ENCODE results near the gene HOXB9. TPM values are rescaled to one million over a fixed set of nuclear protein-coding genes. Genes with fewer than 3 reads are reported as not detected.

Gene HOXB9
- total RNA-seq, 1 donor from 2014 or later: not detected

- TF ChIP-seq CTCF (IDR thresholded peaks at IDR 0.05): no peak
- H3K4me1 ChIP-seq: peaks cover 8 to 20% of the 10 kb centered on the region in 2 donors
- H3K36me3 ChIP-seq: no peaks in the 10 kb centered on the region
- no peak for DNase-seq (ENCODE audit: low spot score in 2 of 2)
- intact Hi-C loops (cut with DNase I): no loop called here
- H3K27me3 ChIP-seq: peaks cover under 1% of the 10 kb centered on the region
- H3K27ac ChIP-seq: no peak overlapping the region
- H3K4me3 ChIP-seq: no peak overlapping the region
- no peaks in the 10 kb centered on the region for H3K9me3 ChIP-seq
Measured at GRCh38 chr17:48608494-48608834, 17.7 kb downstream of the HOXB9 start.

- H3K27ac ChIP-seq: no peak overlapping the region
- H3K4me3 ChIP-seq: no peak overlapping the region
Measured at GRCh38 chr17:48606892-48607614, 19.1 kb downstream of the HOXB9 start.

GRCh38 chr17:48605991-48606891 is 19.9 kb downstream of the HOXB9 start:
- Histone ChIP-seq H3K4me1 (peaks cover 3 to 14% of the 10 kb centered on the region in 2 donors), H3K4me3 (no peak overlapping the region), H3K36me3 (no peaks in the 10 kb centered on the region), H3K27me3 (no peaks in the 10 kb centered on the region), H3K9me3 (no peaks in the 10 kb centered on the region), H3K27ac (no peak overlapping the region)
- DNase-seq (ENCODE audit: low spot score in 2 of 2): no peak
- TF ChIP-seq CTCF (IDR thresholded peaks at IDR 0.05): no peak
- intact Hi-C loops (cut with DNase I): no loop called here

More at GRCh38 chr17:48606892-48607614, 19.1 kb downstream of the HOXB9 start:
- no peak for DNase-seq (ENCODE audit: low spot score in 2 of 2)
- no peaks in the 10 kb centered on the region for H3K9me3 ChIP-seq
- no peak for TF ChIP-seq CTCF (IDR thresholded peaks at IDR 0.05)
- H3K27me3 ChIP-seq: no peaks in the 10 kb centered on the region
- peaks cover 6 to 21% of the 10 kb centered on the region in 2 donors for H3K4me1 ChIP-seq
- intact Hi-C loops (cut with DNase I): no loop called here
- H3K36me3 ChIP-seq: no peaks in the 10 kb centered on the region

GRCh38 chr17:48605409-48605919 is 20.7 kb downstream of the HOXB9 start:
- intact Hi-C loops (cut with DNase I): no loop called here
- H3K27me3 ChIP-seq: no peaks in the 10 kb centered on the region

More at GRCh38 chr17:48605409-48605919, 20.7 kb downstream of the HOXB9 start:
- no peak for DNase-seq (ENCODE audit: low spot score in 2 of 2)
- peaks cover 3 to 14% of the 10 kb centered on the region in 2 donors for H3K4me1 ChIP-seq
- TF ChIP-seq CTCF (IDR thresholded peaks at IDR 0.05): no peak
- H3K4me3 ChIP-seq: peak overlapping the region; percentile 46 to 70
- no peaks in the 10 kb centered on the region for H3K9me3 ChIP-seq
- H3K27ac ChIP-seq: peak overlapping the region; percentile 71 to 75
- no peaks in the 10 kb centered on the region for H3K36me3 ChIP-seq

All from ascending aorta (tissue), 2 donors.